HCT116 (cell line): ENCODE results near the gene SOX6.

ENCODE experiments used
- ELF1 ChIP-seq: IDR thresholded peaks from 2 replicates; pipeline ENCODE4 v1.6.1; 2012; ENCODE audit warnings: low read depth, borderline replicate concordance
- EZH2 ChIP-seq: fragments of 200-600 bp; sonication (generic); IDR thresholded peaks from 2 replicates; pipeline ENCODE4 v1.6.1; 2017; ENCODE audit warnings: antibody characterized with exemption, mixed run types
- POLR2A ChIP-seq: IDR thresholded peaks from 2 replicates; pipeline ENCODE4 v1.7.0; 2011; ENCODE audit warnings: borderline replicate concordance; ENCODE audit not compliant: insufficient read depth, insufficient read length; ENCODE audit errors: extremely low read depth
- POLR2AphosphoS5 ChIP-seq: IDR thresholded peaks from 2 replicates; pipeline ENCODE4 v1.6.1; 2011; ENCODE audit warnings: mild to moderate bottlenecking, low read depth, low read length, moderate library complexity
- SP1 ChIP-seq: IDR thresholded peaks from 2 replicates; pipeline ENCODE4 v1.6.1; 2012; ENCODE audit warnings: low read depth
- SRF ChIP-seq: IDR thresholded peaks from 2 replicates; pipeline ENCODE4 v1.6.1; 2012; ENCODE audit warnings: low read depth
- TCF7L2 ChIP-seq: IDR thresholded peaks from 2 replicates; pipeline ENCODE4 v1.7.0; 2011; ENCODE audit warnings: borderline replicate concordance, inconsistent platforms; ENCODE audit not compliant: insufficient read depth, insufficient read length; ENCODE audit errors: extremely low read depth
- ZNF274 ChIP-seq: fragments of 200-500 bp; sonication (Bioruptor generic); IDR thresholded peaks from 2 replicates; pipeline ENCODE4 v1.6.1; 2014; ENCODE audit warnings: mild to moderate bottlenecking, low read depth, low read length, inconsistent platforms
- TF ChIP-seq, protein P1 (sequence below): IDR thresholded peaks from 2 replicates; pipeline ENCODE4 v1.6.1; 2012
- TF ChIP-seq, protein P2 (sequence below), 3 experiments: fragments of 200-600 bp in 1 of 3; sonication (generic) in 1 of 3; IDR thresholded peaks in 2 of 3; conservative IDR thresholded peaks in 1 of 3; 2 replicates each; pipeline ENCODE4 v1.5.1; 2012 to 2017; ENCODE audit warnings: low read depth in 2 of 3, low read length in 2 of 3, antibody characterized with exemption in 1 of 3, borderline replicate concordance in 1 of 3, control low read depth in 1 of 3, mild to moderate bottlenecking in 1 of 3, mixed read lengths in 1 of 3, mixed run types in 1 of 3, moderate library complexity in 1 of 3; ENCODE audit not compliant: insufficient read depth in 1 of 3
- TF ChIP-seq, protein P3 (sequence below): IDR thresholded peaks from 2 replicates; pipeline ENCODE4 v1.6.1; 2012; ENCODE audit warnings: low read depth

DNA sequence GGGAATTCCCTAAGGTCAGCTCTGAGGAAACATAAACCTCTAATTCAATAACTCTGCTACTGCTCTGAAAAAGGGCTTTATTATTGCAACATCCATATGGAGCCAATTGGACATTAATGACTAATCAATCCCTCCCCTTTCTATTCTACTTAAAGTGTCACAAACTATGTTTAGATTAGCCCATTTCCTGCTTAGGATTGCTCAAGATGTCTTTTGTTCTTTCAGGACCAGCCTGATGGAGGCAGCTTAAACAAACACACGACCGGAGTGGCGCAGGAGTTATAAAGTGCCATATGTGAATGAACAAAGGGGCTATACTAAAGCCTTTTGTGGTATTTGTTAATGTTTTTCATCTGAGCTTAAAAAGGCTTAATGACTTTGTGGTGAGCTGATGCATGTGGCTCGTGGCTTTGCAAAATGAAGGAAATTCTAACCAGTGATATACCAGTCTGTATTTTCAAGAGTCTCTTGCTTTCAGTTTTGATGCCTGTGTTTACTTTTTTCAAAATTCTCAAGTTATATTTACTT is 354.4 kb downstream of the SOX6 start:
- TF ChIP-seq SP1 (no peak), EZH2 (no peak), ZNF274 (no peak), POLR2A (no peak), ELF1 (no peak), SRF (no peak), TCF7L2 (no peak), POLR2AphosphoS5 (no peak)
- TF ChIP-seq, protein P1, sequence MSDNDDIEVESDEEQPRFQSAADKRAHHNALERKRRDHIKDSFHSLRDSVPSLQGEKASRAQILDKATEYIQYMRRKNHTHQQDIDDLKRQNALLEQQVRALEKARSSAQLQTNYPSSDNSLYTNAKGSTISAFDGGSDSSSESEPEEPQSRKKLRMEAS = no peak
- TF ChIP-seq, protein P2, sequence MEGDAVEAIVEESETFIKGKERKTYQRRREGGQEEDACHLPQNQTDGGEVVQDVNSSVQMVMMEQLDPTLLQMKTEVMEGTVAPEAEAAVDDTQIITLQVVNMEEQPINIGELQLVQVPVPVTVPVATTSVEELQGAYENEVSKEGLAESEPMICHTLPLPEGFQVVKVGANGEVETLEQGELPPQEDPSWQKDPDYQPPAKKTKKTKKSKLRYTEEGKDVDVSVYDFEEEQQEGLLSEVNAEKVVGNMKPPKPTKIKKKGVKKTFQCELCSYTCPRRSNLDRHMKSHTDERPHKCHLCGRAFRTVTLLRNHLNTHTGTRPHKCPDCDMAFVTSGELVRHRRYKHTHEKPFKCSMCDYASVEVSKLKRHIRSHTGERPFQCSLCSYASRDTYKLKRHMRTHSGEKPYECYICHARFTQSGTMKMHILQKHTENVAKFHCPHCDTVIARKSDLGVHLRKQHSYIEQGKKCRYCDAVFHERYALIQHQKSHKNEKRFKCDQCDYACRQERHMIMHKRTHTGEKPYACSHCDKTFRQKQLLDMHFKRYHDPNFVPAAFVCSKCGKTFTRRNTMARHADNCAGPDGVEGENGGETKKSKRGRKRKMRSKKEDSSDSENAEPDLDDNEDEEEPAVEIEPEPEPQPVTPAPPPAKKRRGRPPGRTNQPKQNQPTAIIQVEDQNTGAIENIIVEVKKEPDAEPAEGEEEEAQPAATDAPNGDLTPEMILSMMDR (IDR thresholded peaks at IDR 0.05 in 2 of 3, conservative IDR thresholded peaks at IDR 0.05 in 1 of 3; ENCODE audit: borderline replicate concordance in 1 of 3, insufficient read depth in 1 of 3, low read depth in 2 of 3, low read length in 2 of 3) = no peak
- TF ChIP-seq, protein P3, sequence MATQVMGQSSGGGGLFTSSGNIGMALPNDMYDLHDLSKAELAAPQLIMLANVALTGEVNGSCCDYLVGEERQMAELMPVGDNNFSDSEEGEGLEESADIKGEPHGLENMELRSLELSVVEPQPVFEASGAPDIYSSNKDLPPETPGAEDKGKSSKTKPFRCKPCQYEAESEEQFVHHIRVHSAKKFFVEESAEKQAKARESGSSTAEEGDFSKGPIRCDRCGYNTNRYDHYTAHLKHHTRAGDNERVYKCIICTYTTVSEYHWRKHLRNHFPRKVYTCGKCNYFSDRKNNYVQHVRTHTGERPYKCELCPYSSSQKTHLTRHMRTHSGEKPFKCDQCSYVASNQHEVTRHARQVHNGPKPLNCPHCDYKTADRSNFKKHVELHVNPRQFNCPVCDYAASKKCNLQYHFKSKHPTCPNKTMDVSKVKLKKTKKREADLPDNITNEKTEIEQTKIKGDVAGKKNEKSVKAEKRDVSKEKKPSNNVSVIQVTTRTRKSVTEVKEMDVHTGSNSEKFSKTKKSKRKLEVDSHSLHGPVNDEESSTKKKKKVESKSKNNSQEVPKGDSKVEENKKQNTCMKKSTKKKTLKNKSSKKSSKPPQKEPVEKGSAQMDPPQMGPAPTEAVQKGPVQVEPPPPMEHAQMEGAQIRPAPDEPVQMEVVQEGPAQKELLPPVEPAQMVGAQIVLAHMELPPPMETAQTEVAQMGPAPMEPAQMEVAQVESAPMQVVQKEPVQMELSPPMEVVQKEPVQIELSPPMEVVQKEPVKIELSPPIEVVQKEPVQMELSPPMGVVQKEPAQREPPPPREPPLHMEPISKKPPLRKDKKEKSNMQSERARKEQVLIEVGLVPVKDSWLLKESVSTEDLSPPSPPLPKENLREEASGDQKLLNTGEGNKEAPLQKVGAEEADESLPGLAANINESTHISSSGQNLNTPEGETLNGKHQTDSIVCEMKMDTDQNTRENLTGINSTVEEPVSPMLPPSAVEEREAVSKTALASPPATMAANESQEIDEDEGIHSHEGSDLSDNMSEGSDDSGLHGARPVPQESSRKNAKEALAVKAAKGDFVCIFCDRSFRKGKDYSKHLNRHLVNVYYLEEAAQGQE = no peak
